Heart left ventricle (tissue), 16 donors: ENCODE results near the gene PRKN. TPM values are rescaled to one million over a fixed set of nuclear protein-coding genes. Genes with fewer than 3 reads are reported as not detected.

Experiments
- ATAC-seq, 4 donors: fragments of 200-7000 bp; cut with Tn5 transposase; one replicate each; pipeline ENCODE4 v1.9.1; 2020 to 2022; ENCODE audit warnings: moderate library complexity in 4 of 4, mild to moderate bottlenecking in 3 of 4, moderate number of reproducible peaks in 1 of 4
- DNase-seq, 5 donors: peaks; one replicate each; pipeline ENCODE4 v3.0.0-alpha.2; 2020
- H3K27ac ChIP-seq, 12 donors: fragments of 200-600 bp; sonication (generic) in 4 of 12; one replicate each; pipeline versions ENCODE4 v1.5.0 to v1.8.0; 2016 to 2022; ENCODE audit warnings: mild to moderate bottlenecking in 2 of 12
- H3K27me3 ChIP-seq, 9 donors: fragments of 200-600 bp; sonication (generic) in 2 of 9; one replicate each; pipeline versions ENCODE4 v1.5.1 to v1.8.0; 2016 to 2022; ENCODE audit warnings: mild to moderate bottlenecking in 3 of 9
- H3K36me3 ChIP-seq, 9 donors: fragments of 200-600 bp; sonication (generic) in 2 of 9; one replicate each; pipeline versions ENCODE4 v1.5.0 to v1.8.0; 2018 to 2022; ENCODE audit warnings: mild to moderate bottlenecking in 2 of 9
- H3K4me1 ChIP-seq, 12 donors: fragments of 200-600 bp; sonication (generic) in 4 of 12; one replicate each; pipeline versions ENCODE4 v1.5.0 to v1.8.0; 2016 to 2022; ENCODE audit warnings: mild to moderate bottlenecking in 3 of 12
- H3K4me3 ChIP-seq, 12 donors: fragments of 200-600 bp; sonication (generic) in 4 of 12; one replicate each; pipeline versions ENCODE4 v1.5.0 to v1.8.0; 2017 to 2022; ENCODE audit warnings: mild to moderate bottlenecking in 9 of 12, moderate library complexity in 4 of 12
- H3K9me3 ChIP-seq, 12 donors: fragments of 200-600 bp; sonication (generic) in 4 of 12; one replicate each; pipeline versions ENCODE4 v1.5.0 to v1.8.0; 2016 to 2022; ENCODE audit warnings: mild to moderate bottlenecking in 1 of 12
- CTCF ChIP-seq, 12 donors: fragments of 200-600 bp; sonication (generic) in 4 of 12; IDR thresholded peaks; one replicate each; pipeline versions ENCODE4 v1.5.0 to v1.8.0; 2018 to 2022; ENCODE audit warnings: antibody characterized with exemption in 12 of 12, mild to moderate bottlenecking in 5 of 12
- POLR2A ChIP-seq, 2 donors: fragments of 450-650 bp; IDR thresholded peaks; one replicate each; pipeline ENCODE4 v1.6.1; 2017; ENCODE audit warnings: antibody characterized with exemption in 2 of 2, mild to moderate bottlenecking in 2 of 2, moderate library complexity in 2 of 2
- WGBS, 4 donors: extraction: QIAGEN DNeasy Blood & Tissue Kit in 2 of 4; methylation state at CpG; one replicate each; pipeline versions ENCODE4 v1.1.5 to v1.1.7; 2013 to 2018; 5-methylcytosine and 5-hydroxymethylcytosine counted together
- intact Hi-C, 10 donors: fragments of 100-400 bp; cut with DNase I; formaldehyde crosslinking; loops; one replicate each; pipeline versions ENCODE4 v1.11.1 to v1.14.2; 2022
- polyA plus RNA-seq, 2 donors: library from polyadenylated mRNA; stranded (reverse); fragments of 200-250 nt; gene quantifications; one replicate each; pipeline ENCODE4 v1.2.3, GENCODE V29; 2013
- total RNA-seq, 9 donors: library from RNA; depleted of rRNA in 2 of 9; stranded (reverse); fragments of >200 nt in 2 of 9; fragmentation: NEBNext Ultra II Directional in 3 of 9; extraction: Animal tissue kit (Norgen Biotek cat#: 25700) in 3 of 9; gene quantifications; one replicate each; pipeline versions ENCODE4 v1.1.0 to v1.2.4, GENCODE V29; 2016 to 2023
- donor health status: ischemic (EF 13 %, LVEDD 7.1; RV severe dilation, severe dysfunction).
- donor health status: healthy with polysubstance abuse.
- donor health status: DM: no; HTN: yes; CAD: no.
- donor health status: DM: no; HTN: no; CAD: no.
- donor health status: ischemic (EF 25% LVEDD 6.9; RV normal size, moderate dysfunction).
- donor health status: ischemic (EF 25% LVEDD 5.7; RV mildly dilated, moderate dysfunction).
- donor health status: healthy.
- donor health status: DM: yes; HTN: yes; CAD: no.
- donor health status: ischemic (EF 35%, LVEDD 5.7; RV mildly dilated, moderate dysfunction).
- donor health status: nonischemic (EF 11% LVEDD 7.7; RV severe dilation, severe dysfunction).
- donor health status: DM: yes; HTN: yes; CAD: no.
- donor health status: PGD.
- donor health status: ischemic (EF 29% LVEDD 5.4; RV normal size, mild dysfunction).
- donor health status: nonischemic (EF 23%, LVEDD 6.1; RV moderate dilation, normal function).

PRKN gene
- total and polyA plus RNA-seq, 11 donors: 3.4 to 32.5 (median 21.2) TPM

- 44 to 64% (median 61%) methylated on average over 11 of the region's 11 CpGs for WGBS, 4 donors
- Histone ChIP-seq H3K4me1 (peaks cover 0 to 20% (median 2%) of the 10 kb centered on the region in 12 donors), H3K27me3 (no peaks in the 10 kb centered on the region), H3K4me3 (no peak overlapping the region), H3K36me3 (no peaks in the 10 kb centered on the region), H3K9me3 (peaks cover 0 to 5% (median 0%) of the 10 kb centered on the region in 12 donors), H3K27ac (no peak overlapping the region)
- TF ChIP-seq POLR2A (IDR thresholded peaks at IDR 0.05) (no peak), CTCF (IDR thresholded peaks at IDR 0.05) (no peak)
- intact Hi-C loops: loop anchor here in 1 of 10 donors (10.0 kb wide), 1 partner anchor 281 kb away; no protein-coding TSS in a partner anchor
- ATAC-seq (peak in 3 of 4 donors; percentile 14 to 27 (median 27)), DNase-seq (peak in 2 of 5 donors; percentile 40 to 61)
Measured at GRCh38 chr6:161414180-161414579, 1313.4 kb downstream of the PRKN start.

GRCh38 chr6:161413355-161413771 is 1314.2 kb downstream of the PRKN start:
- intact Hi-C loops: loop anchor here in 1 of 10 donors (10.0 kb wide), 1 partner anchor 281 kb away; no protein-coding TSS in a partner anchor
- Histone ChIP-seq H3K9me3 (peaks cover 0 to 5% (median 0%) of the 10 kb centered on the region in 12 donors), H3K36me3 (no peaks in the 10 kb centered on the region), H3K27ac (no peak overlapping the region), H3K4me3 (no peak overlapping the region), H3K27me3 (no peaks in the 10 kb centered on the region), H3K4me1 (peaks cover 0 to 20% (median 0%) of the 10 kb centered on the region in 12 donors)
- 81 to 94% (median 86%) methylated on average over 9 of the region's 9 CpGs for WGBS, 4 donors
- no peak for DNase-seq
- ATAC-seq: no peak
- TF ChIP-seq POLR2A (IDR thresholded peaks at IDR 0.05) (no peak), CTCF (IDR thresholded peaks at IDR 0.05) (no peak)

GRCh38 chr6:161412795-161413194 is 1314.8 kb downstream of the PRKN start:
- Histone ChIP-seq H3K4me1 (peaks cover 0 to 15% (median under 1%) of the 10 kb centered on the region in 12 donors), H3K27me3 (no peaks in the 10 kb centered on the region), H3K27ac (no peak overlapping the region), H3K9me3 (peaks cover 0 to 5% (median 0%) of the 10 kb centered on the region in 12 donors), H3K36me3 (no peaks in the 10 kb centered on the region), H3K4me3 (no peak overlapping the region)
- no peak for DNase-seq
- WGBS, 4 donors: 85 to 93% (median 87%) methylated on average over 5 of the region's 5 CpGs
- TF ChIP-seq CTCF (IDR thresholded peaks at IDR 0.05): no peak
- TF ChIP-seq POLR2A (IDR thresholded peaks at IDR 0.05): no peak
- no peak for ATAC-seq
- intact Hi-C loops: loop anchor here in 1 of 10 donors (10.0 kb wide), 1 partner anchor 282 kb away; no protein-coding TSS in a partner anchor

- no peak overlapping the region for H3K4me3 ChIP-seq
- TF ChIP-seq POLR2A (IDR thresholded peaks at IDR 0.05): no peak
- no peaks in the 10 kb centered on the region for H3K27me3 ChIP-seq
- peaks cover 0 to 14% (median 3%) of the 10 kb centered on the region in 12 donors for H3K4me1 ChIP-seq
- intact Hi-C loops: loop anchor here in 1 of 10 donors (10.0 kb wide), 1 partner anchor 283 kb away; no protein-coding TSS in a partner anchor
- no peaks in the 10 kb centered on the region for H3K36me3 ChIP-seq
- ATAC-seq (no peak), DNase-seq (no peak)
- H3K9me3 ChIP-seq: peaks cover 0 to 5% (median 0%) of the 10 kb centered on the region in 12 donors
- H3K27ac ChIP-seq: no peak overlapping the region
- WGBS, 4 donors: 97 to 99% (median 97%) methylated on average over 4 of the region's 4 CpGs
Measured at GRCh38 chr6:161411265-161411944, 1316.2 kb downstream of the PRKN start.
